ENCODE data around the gene ZNF550.

ZNF550 gene

GRCh38 chr19:57559404-57560025, at the start of gene ZNF550:
TSS of gene ZNF550 (minus strand) at chr19:57559863. CDS start at chr19:57559682, 181 bp downstream.
- DNase-seq (ENCODE audit: extremely low read depth, low read depth), result peak; percentile 50
- no peak for TF ChIP-seq CTCF (IDR thresholded peaks at IDR 0.05; ENCODE audit: low read depth, low read length)

- no peak for DNase-seq (ENCODE audit: extremely low read depth, low read depth)
- TF ChIP-seq CTCF (IDR thresholded peaks at IDR 0.05; ENCODE audit: low read depth, low read length), result no peak
Observed at GRCh38 chr19:57606931-57607330, 47.3 kb upstream of the ZNF550 start.

GRCh38 chr19:57599761-57600383, 40.2 kb upstream of the ZNF550 start, which contains the start of gene ZNF530:
TSS of gene ZNF530 (plus strand) at chr19:57599885. CDS start at chr19:57604346, 4,461 bp downstream.
- no peak for TF ChIP-seq CTCF (IDR thresholded peaks at IDR 0.05; ENCODE audit: low read depth, low read length)
- peak; percentile 68 for DNase-seq (ENCODE audit: extremely low read depth, low read depth)

- TF ChIP-seq CTCF (IDR thresholded peaks at IDR 0.05; ENCODE audit: low read depth, low read length), result no peak
- DNase-seq (ENCODE audit: extremely low read depth, low read depth), result no peak
Observed at GRCh38 chr19:57599377-57599760, 39.7 kb upstream of the ZNF550 start.

GRCh38 chr19:57587529-57587928, 27.9 kb upstream of the ZNF550 start:
- TF ChIP-seq CTCF (IDR thresholded peaks at IDR 0.05; ENCODE audit: low read depth, low read length), result no peak
- DNase-seq (ENCODE audit: extremely low read depth, low read depth), result no peak

- no peak; the same call in 1 of the 2 replicates for TF ChIP-seq CTCF (IDR thresholded peaks at IDR 0.05; ENCODE audit: low read depth, low read length)
- DNase-seq (ENCODE audit: extremely low read depth, low read depth), result peak; percentile 70
Observed at GRCh38 chr19:57583521-57584416, 24.1 kb upstream of the ZNF550 start, which contains the start of gene ZIK1. TSS of gene ZIK1 (plus strand) at chr19:57584145. CDS start at chr19:57584357, 212 bp downstream.

All from AG09319 (cell line).